Progenitor cell of endocrine pancreas (in vitro differentiated cells): Measurements from ENCODE around the gene OIT3. TPM values are rescaled to one million over a fixed set of nuclear protein-coding genes. Genes with fewer than 3 reads are reported as not detected.
A peak's percentile ranks its signal among the peaks of the same experiment; 100 is the strongest.

Experiments used
- DNase-seq: peaks from one replicate; pipeline ENCODE4 v3.0.0; 2021; ENCODE audit warnings: low spot score; ENCODE audit not compliant: unreplicated experiment
- H3K27ac Mint-ChIP-seq: 2 replicates; pipeline ENCODE4 v1.8.0; 2021; ENCODE audit warnings: mild to moderate bottlenecking, moderate library complexity, mixed read lengths
- H3K27me3 Mint-ChIP-seq: 2 replicates; pipeline ENCODE4 v1.8.0; 2021; ENCODE audit warnings: mixed read lengths
- H3K36me3 Mint-ChIP-seq: 2 replicates; pipeline ENCODE4 v1.8.0; 2022; ENCODE audit warnings: mixed read lengths; ENCODE audit not compliant: insufficient read depth
- H3K4me1 Mint-ChIP-seq: 2 replicates; pipeline ENCODE4 v1.8.0; 2021; ENCODE audit warnings: low read depth, mixed read lengths
- H3K4me3 Mint-ChIP-seq: 2 replicates; pipeline ENCODE4 v1.8.0; 2021; ENCODE audit warnings: low read depth, mild to moderate bottlenecking, moderate library complexity, mixed read lengths
- H3K9me3 Mint-ChIP-seq: 2 replicates; pipeline ENCODE4 v1.8.0; 2021; ENCODE audit warnings: low read depth, mixed read lengths
- total RNA-seq: library from RNA; stranded (reverse); gene quantifications from 2 replicates; pipeline ENCODE4 v1.2.1, GENCODE V29; 2021
- TF ChIP-seq, protein P1 (sequence below): fragments of 200-600 bp; sonication (generic); IDR thresholded peaks from one replicate; pipeline ENCODE4 v1.5.0; 2021; ENCODE audit warnings: antibody characterized with exemption, mild to moderate bottlenecking; ENCODE audit not compliant: unreplicated experiment

OIT3 gene
- total RNA-seq, 1 donor from 2014 or later: 1.1 TPM

DNA sequence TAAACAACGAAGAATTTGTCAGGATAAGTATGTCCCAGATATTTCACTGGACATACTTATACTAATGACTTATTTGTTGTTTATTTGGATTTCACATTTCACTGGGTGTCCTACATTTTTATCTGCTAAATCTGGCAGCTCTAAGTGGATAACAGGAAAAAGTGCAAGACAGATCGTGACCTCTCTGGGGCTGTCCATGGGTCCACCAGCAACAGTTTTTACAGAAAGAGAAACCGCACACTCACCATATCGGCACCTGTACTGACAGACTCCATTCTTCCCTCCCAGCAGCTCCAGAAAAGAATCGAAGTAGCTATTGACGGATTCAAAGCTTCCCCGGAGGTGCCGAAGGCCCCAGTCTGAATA lies 60.7 kb downstream of the OIT3 start:
- peak overlapping the region; percentile 60 for H3K4me3 Mint-ChIP-seq
- H3K36me3 Mint-ChIP-seq: no peaks in the 10 kb centered on the region
- TF ChIP-seq, protein P1, sequence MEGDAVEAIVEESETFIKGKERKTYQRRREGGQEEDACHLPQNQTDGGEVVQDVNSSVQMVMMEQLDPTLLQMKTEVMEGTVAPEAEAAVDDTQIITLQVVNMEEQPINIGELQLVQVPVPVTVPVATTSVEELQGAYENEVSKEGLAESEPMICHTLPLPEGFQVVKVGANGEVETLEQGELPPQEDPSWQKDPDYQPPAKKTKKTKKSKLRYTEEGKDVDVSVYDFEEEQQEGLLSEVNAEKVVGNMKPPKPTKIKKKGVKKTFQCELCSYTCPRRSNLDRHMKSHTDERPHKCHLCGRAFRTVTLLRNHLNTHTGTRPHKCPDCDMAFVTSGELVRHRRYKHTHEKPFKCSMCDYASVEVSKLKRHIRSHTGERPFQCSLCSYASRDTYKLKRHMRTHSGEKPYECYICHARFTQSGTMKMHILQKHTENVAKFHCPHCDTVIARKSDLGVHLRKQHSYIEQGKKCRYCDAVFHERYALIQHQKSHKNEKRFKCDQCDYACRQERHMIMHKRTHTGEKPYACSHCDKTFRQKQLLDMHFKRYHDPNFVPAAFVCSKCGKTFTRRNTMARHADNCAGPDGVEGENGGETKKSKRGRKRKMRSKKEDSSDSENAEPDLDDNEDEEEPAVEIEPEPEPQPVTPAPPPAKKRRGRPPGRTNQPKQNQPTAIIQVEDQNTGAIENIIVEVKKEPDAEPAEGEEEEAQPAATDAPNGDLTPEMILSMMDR: no peak
- H3K4me1 Mint-ChIP-seq: peaks cover 40% of the 10 kb centered on the region
- DNase-seq: no peak
- H3K27ac Mint-ChIP-seq: peak overlapping the region; percentile 89
- H3K27me3 Mint-ChIP-seq: no peaks in the 10 kb centered on the region
- H3K9me3 Mint-ChIP-seq: no peaks in the 10 kb centered on the region

DNA sequence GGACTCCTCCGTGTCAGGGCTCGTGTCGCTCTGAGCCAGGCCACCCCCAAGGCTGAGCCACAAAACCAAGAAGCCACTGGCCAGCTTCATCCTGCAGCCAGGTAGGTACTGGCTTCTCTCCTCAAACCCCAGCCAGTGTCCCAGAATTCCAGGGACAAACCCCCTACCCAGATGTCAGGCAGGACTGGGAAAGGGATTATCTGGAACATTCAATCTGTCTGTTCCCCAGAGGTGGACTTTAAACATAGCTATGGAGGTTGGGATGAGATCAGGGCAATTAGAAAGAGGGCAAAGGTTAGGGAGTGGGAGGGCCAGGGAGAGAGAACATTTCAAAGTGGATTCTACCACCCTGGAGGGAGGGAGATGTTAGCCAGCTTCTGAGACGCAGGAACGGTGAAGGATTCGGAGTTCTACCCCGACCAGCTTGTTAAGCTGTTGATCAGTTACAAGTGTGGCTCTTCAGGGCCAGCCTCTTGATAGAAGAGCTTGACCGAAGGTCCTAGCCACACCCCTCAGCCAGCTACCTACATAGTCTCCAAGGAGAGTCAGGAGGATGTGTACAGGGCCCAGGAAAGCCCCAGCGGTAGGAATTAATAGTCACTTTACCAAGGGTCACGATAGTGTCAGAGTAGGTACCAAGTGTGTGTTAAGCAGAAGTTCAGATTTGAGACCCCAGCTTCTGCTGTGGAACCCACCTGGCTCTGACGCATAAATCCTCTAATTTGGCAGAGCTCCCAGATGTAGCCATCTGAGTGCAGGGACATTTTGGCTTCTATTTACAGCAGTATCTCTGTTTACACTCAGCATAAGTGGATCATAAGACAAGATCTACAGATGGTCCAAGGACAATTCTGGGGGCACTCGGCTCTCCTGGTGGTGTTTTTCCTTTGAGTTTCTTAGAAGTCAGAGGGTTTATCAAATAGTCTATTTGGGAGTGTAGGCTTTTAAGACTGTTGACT lies 61.3 kb downstream of the OIT3 start, which contains the start of gene PLA2G12B:
Gene PLA2G12B, minus strand, starts transcription at position 211 of the 959 bp plus-strand sequence. Its CDS starts 121 bp downstream, at position 90.
- Mint-ChIP-seq H3K9me3 (no peaks in the 10 kb centered on the region), H3K27ac (peak within 1 kb of the TSS; percentile 89), H3K36me3 (no peaks in the 10 kb centered on the region), H3K4me3 (peak within 1 kb of the TSS; percentile 60), H3K4me1 (peaks cover 40% of the 10 kb centered on the region), H3K27me3 (no peaks in the 10 kb centered on the region)
- DNase-seq: no peak
- TF ChIP-seq, protein P1: no peak

DNA sequence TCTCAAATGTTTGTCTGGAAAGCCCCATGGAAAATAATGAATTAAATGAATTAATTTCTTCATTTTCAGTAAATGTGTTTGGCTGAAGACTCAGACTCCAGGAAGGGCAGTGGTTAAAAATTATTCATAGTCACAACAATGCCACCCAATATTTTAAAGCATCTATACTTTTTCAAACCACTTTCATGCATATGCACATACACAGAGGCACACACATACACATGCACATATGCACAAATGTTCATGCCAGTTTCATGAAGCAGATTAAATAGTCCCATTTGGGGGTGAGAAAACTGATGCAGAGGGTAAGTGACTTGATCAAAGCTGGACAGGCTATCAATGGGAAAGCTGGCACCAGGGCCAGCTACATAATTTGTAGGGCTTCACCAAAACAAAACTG lies 62.5 kb downstream of the OIT3 start:
- Mint-ChIP-seq H3K36me3 (no peaks in the 10 kb centered on the region), H3K4me3 (no peak overlapping the region), H3K27me3 (no peaks in the 10 kb centered on the region), H3K27ac (no peak overlapping the region), H3K9me3 (no peaks in the 10 kb centered on the region), H3K4me1 (peaks cover 39% of the 10 kb centered on the region)
- no peak for DNase-seq
- TF ChIP-seq, protein P1: no peak

DNA sequence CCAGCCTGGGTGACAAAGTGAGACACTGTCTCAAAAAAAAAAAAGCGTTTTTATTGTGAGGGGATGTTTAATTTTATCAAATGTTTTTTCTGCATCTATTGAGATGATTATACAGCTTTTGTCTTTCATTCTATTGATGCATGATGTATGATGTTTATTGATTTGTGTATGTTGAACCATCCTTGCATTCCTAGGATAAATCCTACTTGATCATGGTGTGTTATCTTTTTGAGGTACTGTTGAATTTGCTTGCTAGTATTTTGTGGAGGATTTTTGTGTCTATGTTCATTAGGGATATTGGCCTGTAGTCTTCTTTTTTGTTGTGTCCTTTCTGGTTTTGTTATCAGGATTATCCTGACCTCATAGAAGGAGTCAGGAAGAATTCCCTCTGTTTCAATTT lies 83.3 kb downstream of the OIT3 start:
- peaks cover 10% of the 10 kb centered on the region for H3K36me3 Mint-ChIP-seq
- H3K9me3 Mint-ChIP-seq: peaks cover 50% of the 10 kb centered on the region
- no peaks in the 10 kb centered on the region for H3K4me1 Mint-ChIP-seq
- no peaks in the 10 kb centered on the region for H3K27me3 Mint-ChIP-seq
- TF ChIP-seq, protein P1: no peak
- no peak overlapping the region for H3K27ac Mint-ChIP-seq
- no peak overlapping the region for H3K4me3 Mint-ChIP-seq
- DNase-seq: no peak

DNA sequence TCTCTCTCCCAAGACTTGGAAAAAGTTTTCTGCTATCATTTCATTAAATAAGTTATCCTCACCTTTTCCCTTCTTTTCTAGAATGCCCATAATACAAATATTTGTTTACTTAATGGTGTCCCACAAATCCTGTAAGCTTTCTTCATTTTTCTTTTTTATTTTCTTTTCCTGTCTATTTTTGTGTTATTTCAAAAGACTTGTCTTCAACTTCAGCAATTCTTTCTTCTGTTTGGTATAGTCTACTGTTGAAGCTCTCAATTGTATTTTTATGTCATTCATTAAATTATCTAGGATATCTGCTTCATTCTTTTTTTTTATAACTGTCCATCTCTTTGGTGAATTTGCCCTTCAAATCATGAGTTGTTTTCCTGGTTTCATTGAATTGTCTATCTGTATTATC lies 86.2 kb downstream of the OIT3 start:
- Mint-ChIP-seq H3K4me3 (no peak overlapping the region), H3K27ac (no peak overlapping the region), H3K9me3 (peaks cover 58% of the 10 kb centered on the region), H3K27me3 (no peaks in the 10 kb centered on the region), H3K36me3 (peaks cover 11% of the 10 kb centered on the region), H3K4me1 (no peaks in the 10 kb centered on the region)
- TF ChIP-seq, protein P1: no peak
- DNase-seq: no peak
